Peyer's patch (tissue), 4 donors: ENCODE measurements around the gene PRTN3.

Source experiments
- POLR2A ChIP-seq, 2 donors: fragments of 450-650 bp; IDR thresholded peaks; one replicate each; pipeline ENCODE4 v1.5.1; 2017; ENCODE audit warnings: antibody characterized with exemption in 2 of 2, mild to moderate bottlenecking in 2 of 2, moderate library complexity in 2 of 2
- TF ChIP-seq, protein P1 (sequence below), 6 experiments: fragments of 450-650 bp in 4 of 6; fragments of 200-600 bp in 2 of 6; sonication (generic) in 1 of 6; IDR thresholded peaks; one replicate each; pipeline ENCODE4 v1.5.1; 2017 to 2019; ENCODE audit warnings: antibody characterized with exemption in 6 of 6, mild to moderate bottlenecking in 3 of 6, moderate library complexity in 1 of 6

GRCh38 chr19:855142-855541, 14.3 kb downstream of the PRTN3 start:
- TF ChIP-seq, protein P1, sequence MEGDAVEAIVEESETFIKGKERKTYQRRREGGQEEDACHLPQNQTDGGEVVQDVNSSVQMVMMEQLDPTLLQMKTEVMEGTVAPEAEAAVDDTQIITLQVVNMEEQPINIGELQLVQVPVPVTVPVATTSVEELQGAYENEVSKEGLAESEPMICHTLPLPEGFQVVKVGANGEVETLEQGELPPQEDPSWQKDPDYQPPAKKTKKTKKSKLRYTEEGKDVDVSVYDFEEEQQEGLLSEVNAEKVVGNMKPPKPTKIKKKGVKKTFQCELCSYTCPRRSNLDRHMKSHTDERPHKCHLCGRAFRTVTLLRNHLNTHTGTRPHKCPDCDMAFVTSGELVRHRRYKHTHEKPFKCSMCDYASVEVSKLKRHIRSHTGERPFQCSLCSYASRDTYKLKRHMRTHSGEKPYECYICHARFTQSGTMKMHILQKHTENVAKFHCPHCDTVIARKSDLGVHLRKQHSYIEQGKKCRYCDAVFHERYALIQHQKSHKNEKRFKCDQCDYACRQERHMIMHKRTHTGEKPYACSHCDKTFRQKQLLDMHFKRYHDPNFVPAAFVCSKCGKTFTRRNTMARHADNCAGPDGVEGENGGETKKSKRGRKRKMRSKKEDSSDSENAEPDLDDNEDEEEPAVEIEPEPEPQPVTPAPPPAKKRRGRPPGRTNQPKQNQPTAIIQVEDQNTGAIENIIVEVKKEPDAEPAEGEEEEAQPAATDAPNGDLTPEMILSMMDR (IDR thresholded peaks at IDR 0.05), result no peak
- no peak for TF ChIP-seq POLR2A (IDR thresholded peaks at IDR 0.05)
